Hepatic stellate cell (primary cell): ENCODE data around the gene PLAC1.

Experiments used
- DNase-seq: peaks from one replicate; pipeline ENCODE4 v3.0.0; 2011; ENCODE audit warnings: low spot score

Gene PLAC1

DNA sequence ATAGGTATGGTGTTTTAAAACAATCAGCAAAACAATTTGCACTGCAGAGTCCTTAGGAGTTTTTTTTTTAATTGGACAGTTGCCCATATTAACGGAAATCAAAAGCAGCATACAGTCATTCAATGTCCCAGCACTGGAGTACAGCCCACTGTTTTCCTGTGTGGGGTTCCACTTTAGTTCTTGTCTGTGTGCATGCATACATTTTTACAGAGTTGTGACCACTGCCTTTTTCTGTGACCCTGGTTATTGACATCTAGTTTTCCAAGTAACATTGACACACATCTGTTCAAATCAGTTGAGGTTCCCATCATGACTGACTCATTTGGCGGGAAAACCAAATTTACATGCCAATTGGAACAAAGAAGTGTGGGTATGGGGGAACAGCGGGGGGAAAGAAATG is 115.0 kb downstream of the PLAC1 start:
- no peak for DNase-seq

DNA sequence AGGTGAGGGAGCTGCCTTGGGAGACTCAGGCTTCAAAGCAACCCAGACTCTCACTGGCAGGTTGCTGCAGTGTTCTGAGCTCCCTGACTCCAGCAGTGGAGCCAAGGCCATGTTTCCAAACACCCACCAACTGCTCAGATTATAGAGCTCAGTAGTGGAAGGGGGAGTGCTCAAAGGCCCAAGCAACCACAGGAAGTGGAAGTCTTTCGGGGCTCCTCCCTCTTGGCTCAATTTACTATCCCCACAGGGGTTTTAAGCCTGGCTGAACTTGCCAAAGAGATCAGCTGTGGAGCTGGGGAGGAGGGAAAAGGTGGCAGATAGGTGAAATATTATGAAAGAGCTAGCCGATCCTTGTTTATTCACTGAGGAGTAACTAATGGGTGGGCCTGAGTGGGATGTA is 115.8 kb downstream of the PLAC1 start:
- DNase-seq: no peak

DNA sequence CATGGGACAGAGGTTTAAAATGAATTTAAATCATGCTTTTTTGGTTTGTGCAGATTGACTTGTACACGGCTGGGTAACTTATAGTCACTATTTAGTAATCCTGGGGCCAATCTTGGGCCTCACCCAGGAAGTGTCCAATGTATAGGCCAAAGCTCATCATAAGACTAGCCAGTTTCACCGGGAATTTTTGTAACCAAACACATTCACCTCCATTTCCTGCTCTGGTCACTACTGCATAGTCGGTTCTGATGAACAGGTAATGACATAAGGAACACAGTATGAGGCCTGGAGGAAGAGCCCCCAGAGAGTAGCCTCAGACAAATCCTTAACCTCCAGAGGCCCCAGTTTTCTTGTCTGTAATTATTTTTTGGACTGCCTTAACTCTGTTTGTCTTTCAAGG is 116.4 kb downstream of the PLAC1 start:
- DNase-seq: no peak

DNA sequence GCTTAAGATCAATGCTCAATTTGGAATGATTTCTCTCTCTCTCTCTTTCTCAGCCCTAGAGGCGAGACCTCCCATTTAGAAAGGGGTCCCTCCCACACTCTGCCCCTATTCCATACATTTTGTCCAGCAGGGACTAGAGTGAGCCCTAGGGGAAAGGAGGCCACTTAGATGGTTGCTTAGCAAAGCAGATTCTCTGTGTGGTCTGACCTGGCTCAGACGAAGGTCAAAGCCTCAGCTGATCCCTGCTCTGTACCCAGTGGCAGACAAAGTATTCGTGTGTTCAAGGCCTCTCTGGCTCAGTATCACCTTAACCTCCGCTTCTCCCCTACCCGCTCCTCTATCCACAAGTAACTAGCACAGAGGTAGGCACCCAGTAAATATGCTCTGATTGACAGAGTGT is 120.0 kb downstream of the PLAC1 start:
- DNase-seq: no peak

DNA sequence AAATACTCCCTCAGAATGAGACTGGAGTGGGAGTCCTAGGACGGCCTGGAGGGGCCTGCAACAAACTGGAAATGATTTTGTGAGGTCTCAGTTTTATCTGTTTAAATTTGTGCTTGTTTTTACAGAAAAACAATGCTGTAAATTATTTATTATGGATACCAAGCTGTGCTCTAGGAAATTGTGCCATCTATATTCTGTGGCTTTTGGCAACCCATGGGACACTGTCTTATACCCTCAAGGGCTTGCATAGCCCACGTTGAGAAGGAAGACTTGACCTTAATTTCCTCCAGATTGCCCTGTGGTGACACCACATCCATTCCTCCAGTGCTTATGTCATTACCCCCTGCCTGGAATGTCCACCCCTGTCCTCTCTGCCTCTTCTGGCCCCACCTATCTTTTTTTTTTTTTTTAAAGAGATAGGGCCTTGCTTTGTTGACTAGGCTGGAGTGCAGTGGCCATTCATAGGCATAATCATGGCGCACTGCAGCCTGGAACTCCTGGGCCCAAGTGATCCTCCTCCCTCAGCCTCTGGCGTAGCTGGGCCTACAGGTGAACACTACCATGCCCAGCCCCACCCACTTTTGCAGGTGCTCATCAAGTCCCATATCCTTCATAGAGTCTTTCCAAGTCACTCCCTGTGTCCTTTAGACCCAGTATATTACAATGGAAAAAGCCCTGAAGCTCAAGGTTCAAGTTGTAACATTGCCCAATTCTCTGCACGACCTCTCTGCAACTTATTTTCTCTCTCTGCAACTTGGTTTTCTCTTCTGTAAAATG is 120.9 kb downstream of the PLAC1 start:
- DNase-seq: no peak

DNA sequence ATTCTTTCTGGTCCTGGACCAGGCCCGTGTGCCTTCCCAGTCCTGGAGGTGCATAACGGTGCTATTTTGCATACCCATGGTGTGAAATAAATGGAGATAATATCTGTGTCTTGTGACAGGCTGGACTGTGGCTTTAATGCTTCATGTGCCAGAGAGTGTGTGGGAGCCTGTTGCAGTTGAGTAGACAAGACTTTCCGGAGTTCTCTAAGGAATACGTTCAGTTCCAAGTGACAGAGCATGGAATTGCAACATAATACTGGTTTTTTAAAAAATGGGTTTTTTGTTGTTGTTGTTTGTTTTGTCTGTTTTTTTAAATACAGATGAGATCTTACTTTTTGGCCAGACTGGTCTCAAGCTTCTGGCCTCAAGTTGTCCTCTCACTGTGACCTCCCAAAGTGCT is 124.3 kb downstream of the PLAC1 start:
- DNase-seq: no peak

DNA sequence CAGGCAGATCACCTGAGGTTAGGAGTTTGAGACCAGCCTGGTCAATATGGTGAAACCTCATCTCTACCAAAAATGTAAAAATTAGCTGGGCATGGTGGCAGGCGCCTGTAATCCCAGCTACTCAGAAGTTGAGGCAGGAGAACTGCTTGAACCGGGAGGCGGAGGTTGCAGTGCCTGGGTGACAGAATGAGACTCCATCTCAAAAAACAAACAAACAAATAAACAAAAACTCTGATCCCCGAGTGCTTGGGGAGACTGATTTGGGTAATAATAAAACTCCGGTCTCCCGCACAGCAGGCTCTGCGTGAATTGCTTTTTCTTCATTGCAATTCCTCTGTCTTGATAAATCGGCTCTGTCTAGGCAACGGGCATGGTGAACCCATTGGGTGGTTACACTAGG is 124.9 kb downstream of the PLAC1 start:
- no peak for DNase-seq

DNA sequence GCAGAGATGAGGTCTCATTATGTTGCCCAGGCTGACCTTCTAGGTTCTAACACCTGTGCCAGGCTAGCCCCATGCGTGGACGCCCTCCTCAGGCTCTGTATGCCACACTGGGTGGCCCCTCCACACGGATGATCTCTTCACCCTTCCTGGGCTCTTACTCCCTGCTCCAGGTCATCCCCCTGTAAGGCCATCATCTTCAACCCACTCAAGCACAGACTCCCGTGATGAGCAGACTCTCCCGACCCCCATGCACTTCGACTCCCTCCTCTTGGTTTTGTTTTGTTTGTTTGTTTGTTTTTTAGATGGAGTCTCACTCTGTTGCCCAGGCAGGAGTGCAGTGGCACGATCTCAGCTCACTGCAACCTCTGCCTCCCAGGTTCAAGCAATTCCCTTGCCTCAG is 127.4 kb downstream of the PLAC1 start:
- DNase-seq: no peak

GRCh38 chrX:134529481-134529880 is 128.8 kb downstream of the PLAC1 start:
- no peak for DNase-seq

- no peak for DNase-seq
These were observed 129.3 kb downstream of the PLAC1 start for GRCh38 chrX:134528960-134529359.

DNA sequence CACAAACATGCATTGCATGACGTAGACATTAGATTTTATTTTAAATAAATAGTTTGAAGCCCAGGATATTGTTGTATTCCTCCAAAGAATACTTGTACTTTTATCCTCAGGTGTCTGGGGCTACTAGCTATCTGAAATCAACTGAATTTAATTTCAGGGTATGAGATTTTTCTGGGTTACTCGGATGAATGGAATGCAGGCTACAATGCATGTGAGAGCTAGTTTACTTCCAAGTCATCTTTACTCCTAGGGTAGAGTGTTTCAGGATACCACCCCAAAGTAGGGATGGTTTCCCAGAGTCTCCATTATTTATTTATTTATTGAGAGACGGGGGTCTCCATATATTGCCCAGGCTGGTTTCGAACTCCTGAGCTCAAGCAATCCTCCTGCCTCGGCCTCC is 131.9 kb downstream of the PLAC1 start:
- DNase-seq: no peak

- DNase-seq: no peak
These were observed 133.0 kb downstream of the PLAC1 start for GRCh38 chrX:134525086-134525792.

- DNase-seq: no peak
These were observed 134.1 kb downstream of the PLAC1 start for GRCh38 chrX:134524181-134524580.

DNA sequence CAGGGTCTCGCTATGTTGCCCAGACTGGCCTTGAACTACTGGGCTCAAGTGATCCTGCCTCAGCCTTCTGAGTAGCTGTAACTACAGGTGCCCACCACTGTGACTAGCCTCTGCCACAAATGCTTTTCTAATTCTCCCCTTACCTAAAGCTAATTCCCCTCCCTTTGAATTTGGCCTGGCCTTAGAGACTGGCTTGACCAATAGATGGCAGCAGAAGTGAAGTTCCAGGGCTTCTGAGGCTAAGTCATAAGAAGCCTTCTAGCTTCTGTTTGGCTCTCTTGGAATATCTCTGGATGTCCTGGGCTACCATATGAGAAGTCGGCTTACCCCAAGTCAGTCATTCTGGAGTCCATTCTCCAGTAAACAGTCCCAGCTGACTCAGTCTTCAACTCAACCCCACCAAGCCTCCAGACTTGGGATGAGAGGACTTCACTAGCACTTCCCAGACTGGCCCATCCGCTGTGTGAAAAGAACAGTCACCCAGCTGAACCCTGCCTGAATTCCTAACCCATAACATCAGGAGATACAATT is 137.3 kb downstream of the PLAC1 start:
- peak; percentile 47 for DNase-seq
